H9 (cell line): ENCODE results near the gene IGSF9B. TPM values are rescaled to one million over a fixed set of nuclear protein-coding genes. Genes with fewer than 3 reads are reported as not detected.

ENCODE experiments used
- DNase-seq: peaks from one replicate; pipeline ENCODE4 v3.0.0-alpha.2; 2017
- H2AFZ ChIP-seq: one replicate; pipeline ENCODE4 v1.6.1; 2013; ENCODE audit warnings: mild to moderate bottlenecking, low read length, control low read depth, moderate library complexity
- H2AK5ac ChIP-seq: 2 replicates; pipeline ENCODE4 v1.6.1; 2013; ENCODE audit warnings: low read length, control low read depth, mixed read lengths; ENCODE audit not compliant: insufficient read length
- H2BK120ac ChIP-seq: one replicate; pipeline ENCODE4 v1.6.1; 2013; ENCODE audit warnings: low read depth, mild to moderate bottlenecking, low read length, control low read depth, inconsistent platforms; ENCODE audit not compliant: poor library complexity, severe bottlenecking
- H2BK12ac ChIP-seq: 2 replicates; pipeline ENCODE4 v1.6.1; 2013; ENCODE audit warnings: low read length, control low read depth, mixed read lengths, low read depth; ENCODE audit not compliant: insufficient read length
- H2BK15ac ChIP-seq: 2 replicates; pipeline ENCODE4 v1.6.1; 2013; ENCODE audit warnings: low read depth, low read length, control low read depth
- H2BK20ac ChIP-seq: one replicate; pipeline ENCODE4 v1.6.1; 2013; ENCODE audit warnings: low read depth, mild to moderate bottlenecking, low read length, control low read depth, inconsistent platforms; ENCODE audit not compliant: poor library complexity, severe bottlenecking
- H2BK5ac ChIP-seq: 2 replicates; pipeline ENCODE4 v1.6.1; 2013; ENCODE audit warnings: low read length, control low read depth, mixed read lengths; ENCODE audit not compliant: insufficient read length
- H3K14ac ChIP-seq: 2 replicates; pipeline ENCODE4 v1.6.1; 2013; ENCODE audit warnings: low read length, control low read depth; ENCODE audit not compliant: insufficient read depth
- H3K18ac ChIP-seq: 2 replicates; pipeline ENCODE4 v1.6.1; 2013; ENCODE audit warnings: low read depth, mild to moderate bottlenecking, mixed read lengths, low read length, control low read depth; ENCODE audit not compliant: insufficient read length
- H3K23ac ChIP-seq: 2 replicates; pipeline ENCODE4 v1.6.1; 2013; ENCODE audit warnings: low read length, control low read depth, mixed read lengths, low read depth; ENCODE audit not compliant: insufficient read length
- H3K23me2 ChIP-seq: 2 replicates; pipeline ENCODE4 v1.6.1; 2013; ENCODE audit warnings: low read depth, mild to moderate bottlenecking, mixed read lengths, low read length, control low read depth; ENCODE audit not compliant: insufficient read length, poor library complexity, severe bottlenecking
- H3K27ac ChIP-seq: 2 replicates; pipeline ENCODE4 v1.5.1; 2013; ENCODE audit warnings: low read length, control low read depth, mixed read lengths, low read depth; ENCODE audit not compliant: insufficient read length
- H3K27me3 ChIP-seq: 2 replicates; pipeline ENCODE4 v1.6.1; 2013; ENCODE audit warnings: low read length, control low read depth, inconsistent platforms; ENCODE audit not compliant: insufficient read depth
- H3K4ac ChIP-seq: 2 replicates; pipeline ENCODE4 v1.6.1; 2013; ENCODE audit warnings: low read depth, mild to moderate bottlenecking, control low read depth, inconsistent platforms, low read length, moderate library complexity
- H3K4me1 ChIP-seq: 2 replicates; pipeline ENCODE4 v1.6.1; 2013; ENCODE audit warnings: low read length, control low read depth, inconsistent platforms; ENCODE audit not compliant: insufficient read depth
- H3K4me2 ChIP-seq: 2 replicates; pipeline ENCODE4 v1.6.1; 2013; ENCODE audit warnings: low read length, control low read depth, mixed read lengths; ENCODE audit not compliant: insufficient read length, insufficient read depth
- H3K56ac ChIP-seq: 2 replicates; pipeline ENCODE4 v1.6.1; 2013; ENCODE audit warnings: low read depth, mild to moderate bottlenecking, mixed read lengths, low read length, control low read depth; ENCODE audit not compliant: insufficient read length
- H3K79me1 ChIP-seq: 2 replicates; pipeline ENCODE4 v1.6.1; 2013; ENCODE audit warnings: low read depth, mild to moderate bottlenecking, moderate library complexity, low read length, control low read depth, inconsistent platforms; ENCODE audit not compliant: insufficient read depth, poor library complexity, severe bottlenecking
- H3K79me2 ChIP-seq: 2 replicates; pipeline ENCODE4 v1.6.1; 2013; ENCODE audit warnings: low read length, control low read depth, inconsistent platforms; ENCODE audit not compliant: insufficient read depth
- H3K9ac ChIP-seq: 2 replicates; pipeline ENCODE4 v1.6.1; 2013; ENCODE audit warnings: low read length, control low read depth, mixed read lengths; ENCODE audit not compliant: insufficient read length; ENCODE audit errors: extremely low read depth
- H3K9me3 ChIP-seq: one replicate; pipeline ENCODE4 v1.6.1; 2013; ENCODE audit warnings: low read depth, low read length, inconsistent platforms; ENCODE audit not compliant: control insufficient read depth
- H3T11ph ChIP-seq: one replicate; pipeline ENCODE4 v1.6.1; 2013; ENCODE audit warnings: mild to moderate bottlenecking, low read length, control low read depth, inconsistent platforms
- H4K20me1 ChIP-seq: one replicate; pipeline ENCODE4 v1.6.1; 2013; ENCODE audit not compliant: control insufficient read depth, insufficient read length, insufficient read depth
- H4K5ac ChIP-seq: 2 replicates; pipeline ENCODE4 v1.6.1; 2013; ENCODE audit warnings: low read depth, mild to moderate bottlenecking, mixed read lengths, low read length, control low read depth; ENCODE audit not compliant: insufficient read length
- H4K8ac ChIP-seq: replicated peaks from 2 replicates; pipeline ENCODE4 v1.6.1; 2013; ENCODE audit warnings: low read length, control low read depth, mixed read lengths, low read depth; ENCODE audit not compliant: insufficient read length
- H4K91ac ChIP-seq: 2 replicates; pipeline ENCODE4 v1.6.1; 2013; ENCODE audit warnings: low read depth, mild to moderate bottlenecking, moderate library complexity, mixed read lengths, low read length, control low read depth; ENCODE audit not compliant: insufficient read length
- H3K27ac Mint-ChIP-seq, 3 experiments: 2 replicates in 2 of 3; 3 replicates in 1 of 3; pipeline ENCODE4 v1.8.0; 2020 to 2021; ENCODE audit warnings: mixed read lengths in 3 of 3, mild to moderate bottlenecking in 1 of 3, moderate library complexity in 1 of 3
- H3K27me3 Mint-ChIP-seq: 2 replicates; pipeline ENCODE4 v1.8.0; 2021; ENCODE audit warnings: low read depth, mild to moderate bottlenecking, moderate library complexity, mixed read lengths
- H3K36me3 Mint-ChIP-seq, 3 experiments: 2 replicates in 2 of 3; 3 replicates in 1 of 3; pipeline ENCODE4 v1.8.0; 2020 to 2021; ENCODE audit warnings: low read depth in 3 of 3, mixed read lengths in 3 of 3; ENCODE audit not compliant: insufficient read depth in 1 of 3
- H3K4me1 Mint-ChIP-seq, 2 experiments: 2 replicates each; pipeline ENCODE4 v1.8.0; 2020; ENCODE audit warnings: mixed read lengths in 2 of 2
- H3K4me3 Mint-ChIP-seq, 2 experiments: 2 replicates in 1 of 2; 3 replicates in 1 of 2; pipeline ENCODE4 v1.8.0; 2020 to 2021; ENCODE audit warnings: mild to moderate bottlenecking in 2 of 2, mixed read lengths in 2 of 2, moderate library complexity in 1 of 2
- H3K9me3 Mint-ChIP-seq, 2 experiments: 2 replicates in 1 of 2; 3 replicates in 1 of 2; pipeline ENCODE4 v1.8.0; 2020; ENCODE audit warnings: mild to moderate bottlenecking in 2 of 2, mixed read lengths in 2 of 2, moderate library complexity in 1 of 2
- CTCF ChIP-seq: fragments of 200-600 bp; sonication (generic); conservative IDR thresholded peaks from 3 replicates; pipeline ENCODE4 v1.8.0; 2021; ENCODE audit warnings: antibody characterized with exemption, mild to moderate bottlenecking
- WGBS: extraction: QIAGEN DNeasy Blood & Tissue Kit; methylation state at CpG from one replicate; pipeline ENCODE4 v1.1.7; 2013; ENCODE audit warnings: missing lambda C conversion rate, low lambda C conversion rate, mixed read lengths; ENCODE audit not compliant: insufficient read length; ENCODE audit errors: extremely low coverage; 5-methylcytosine and 5-hydroxymethylcytosine counted together
- total RNA-seq: library from RNA; stranded (reverse); gene quantifications from 2 replicates; pipeline ENCODE4 v1.2.1, GENCODE V29; 2021

The IGSF9B gene
- total RNA-seq, 1 experiment from 2014 or later, result 25.7 TPM

GRCh38 chr11:133920109-133920990 lies 36.4 kb downstream of the IGSF9B start:
- H2AK5ac ChIP-seq, result no peak overlapping the region
- no peak overlapping the region for H2BK5ac ChIP-seq
- H2BK12ac ChIP-seq, result no peak overlapping the region
- no peaks in the 10 kb centered on the region for H3K79me2 ChIP-seq
- Mint-ChIP-seq H3K4me1 (peaks cover 6 to 17% of the 10 kb centered on the region in 2 experiments; a peak in 3 of 4 replicates), H3K27ac (no peak overlapping the region), H3K9me3 (no peaks in the 10 kb centered on the region), H3K27me3 (no peaks in the 10 kb centered on the region), H3K4me3 (no peak overlapping the region), H3K36me3 (peaks cover 24 to 41% (median 40%) of the 10 kb centered on the region in 3 experiments; a peak in 6 of 7 replicates)
- no peaks in the 10 kb centered on the region for H3K4me1 ChIP-seq
- peak; percentile 46 for DNase-seq
- H3K79me1 ChIP-seq, result no peaks in the 10 kb centered on the region
- no peak for TF ChIP-seq CTCF
- H3K9ac ChIP-seq, result no peak overlapping the region
- H2BK15ac ChIP-seq, result no peak overlapping the region
- H3K56ac ChIP-seq, result no peak overlapping the region
- no peak overlapping the region for H2BK120ac ChIP-seq
- H3K4ac ChIP-seq, result no peak overlapping the region
- H3K27ac ChIP-seq, result no peak overlapping the region
- no peak overlapping the region for H4K8ac ChIP-seq
- no peaks in the 10 kb centered on the region for H3K9me3 ChIP-seq
- H3K23ac ChIP-seq, result no peak overlapping the region
- H2AFZ ChIP-seq, result no peak overlapping the region
- H3T11ph ChIP-seq, result no peak overlapping the region
- no peak overlapping the region for H3K4me2 ChIP-seq
- H4K20me1 ChIP-seq, result no peaks in the 10 kb centered on the region
- H3K18ac ChIP-seq, result no peak overlapping the region
- no peak overlapping the region for H4K5ac ChIP-seq
- H3K27me3 ChIP-seq, result no peaks in the 10 kb centered on the region
- H3K23me2 ChIP-seq, result no peaks in the 10 kb centered on the region
- H2BK20ac ChIP-seq, result no peak overlapping the region
- no peak overlapping the region for H4K91ac ChIP-seq
- no CpG with 5 or more reads among the region's 47 CpGs for WGBS
- H3K14ac ChIP-seq, result no peak overlapping the region
